Fibroblast of skin of right biceps (primary cell): ENCODE results near the gene AUNIP.
A peak's percentile ranks its signal among the peaks of the same experiment; 100 is the strongest.

Source experiments
- DNase-seq: peaks from one replicate; pipeline ENCODE4 v3.0.0-alpha.2; 2013

Gene AUNIP

DNA sequence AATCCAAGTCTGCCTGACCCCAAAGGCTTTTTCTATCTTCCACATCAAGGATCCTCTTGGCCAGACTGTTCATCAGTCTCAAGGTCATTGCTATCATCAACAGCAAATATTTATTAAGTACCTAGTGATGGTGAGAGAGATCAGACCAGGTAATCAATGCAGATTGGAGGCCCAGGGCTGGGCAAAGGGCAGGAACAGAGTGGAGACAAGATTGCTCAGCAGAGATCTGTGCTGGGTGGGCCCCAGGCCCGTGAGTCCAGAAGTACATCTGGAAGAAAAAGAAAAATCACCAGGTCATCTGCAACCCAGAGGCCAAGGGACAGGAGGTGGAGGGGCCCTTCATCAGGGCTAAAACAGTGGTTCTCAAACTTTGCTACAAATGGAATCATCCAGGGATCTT, 26.3 kb upstream of the AUNIP start:
- no peak for DNase-seq

DNA sequence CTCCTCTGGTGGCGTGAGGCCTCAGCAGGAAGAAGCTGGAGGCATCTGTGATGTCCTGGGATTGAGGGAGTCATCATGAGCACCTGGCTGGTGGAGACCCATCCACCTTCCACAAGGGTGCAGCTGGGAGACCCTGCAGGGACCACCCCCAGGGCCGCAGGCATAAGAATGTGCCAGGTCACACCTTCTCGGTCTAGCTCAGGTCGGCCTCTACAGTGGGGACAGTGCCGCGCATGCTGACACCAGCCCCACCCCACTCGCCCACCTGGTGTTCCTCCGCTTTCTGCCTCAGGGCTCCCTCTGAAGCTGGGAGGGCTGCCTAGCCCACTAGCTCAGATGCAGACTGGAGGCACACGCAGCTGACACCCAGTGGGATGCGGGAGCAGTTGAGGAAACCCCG, 22.0 kb upstream of the AUNIP start:
- DNase-seq: no peak

DNA sequence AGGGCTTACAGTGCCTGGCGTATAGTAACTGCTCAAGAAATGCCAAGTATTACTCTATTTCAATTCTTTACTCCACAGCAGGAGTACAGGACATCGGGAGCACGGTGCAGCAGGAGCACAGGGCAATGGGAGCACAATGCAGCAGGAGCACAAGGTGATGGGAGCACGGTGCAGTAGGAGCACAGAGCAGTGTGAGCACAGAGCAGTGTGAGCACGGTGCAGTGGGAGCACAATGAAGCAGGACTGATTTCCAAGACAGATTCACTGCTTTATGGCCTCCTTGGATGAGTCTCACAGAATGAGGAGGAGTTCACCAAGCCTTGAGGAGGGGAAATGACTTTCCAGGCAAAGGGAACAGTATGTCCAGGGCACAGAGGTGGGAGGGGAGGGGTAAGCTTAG, 21.3 kb upstream of the AUNIP start:
- no peak for DNase-seq

DNA sequence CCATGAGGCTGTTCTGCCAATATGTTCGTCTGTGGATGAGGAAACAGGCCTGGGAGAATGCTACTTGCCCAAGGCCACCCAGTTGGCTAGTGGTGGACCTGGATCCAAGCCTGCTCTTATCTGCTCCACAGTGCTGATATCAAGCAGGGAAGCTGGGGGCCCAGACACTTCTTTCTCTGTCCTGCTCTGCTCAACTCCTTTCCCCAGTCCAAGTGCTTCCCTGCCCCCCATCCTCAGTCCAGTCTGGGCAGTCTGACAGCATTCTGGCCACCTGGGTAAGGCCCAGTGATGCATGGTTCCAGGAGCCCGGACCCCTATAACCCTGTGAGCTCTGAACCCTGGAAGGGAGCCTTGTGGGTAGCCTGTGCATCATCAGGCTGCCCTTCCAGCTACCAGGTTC, 20.4 kb upstream of the AUNIP start:
- DNase-seq: no peak

GRCh38 chr1:25878690-25879089, 19.4 kb upstream of the AUNIP start:
- no peak for DNase-seq

- DNase-seq: no peak
Observed at GRCh38 chr1:25877155-25877554, 17.9 kb upstream of the AUNIP start.

DNA sequence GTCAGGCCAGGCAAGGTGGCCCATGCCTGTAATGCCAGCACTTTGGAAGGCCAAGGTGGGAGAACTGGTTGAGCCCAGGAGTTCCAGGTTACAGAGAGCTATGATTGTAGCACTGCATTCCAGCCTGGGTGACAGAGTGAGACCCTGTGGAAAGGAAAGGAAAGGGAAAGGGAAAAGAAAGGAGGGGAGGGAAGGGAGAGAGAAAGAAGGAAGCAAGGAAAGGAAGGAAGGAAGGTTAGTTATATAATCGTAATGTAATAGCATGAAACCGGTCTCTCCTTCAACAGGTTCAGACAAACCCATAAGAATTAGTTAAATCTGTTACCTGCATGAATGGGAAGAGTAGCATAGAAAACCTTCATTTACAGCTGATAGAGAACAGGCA, 17.4 kb upstream of the AUNIP start:
- no peak for DNase-seq

DNA sequence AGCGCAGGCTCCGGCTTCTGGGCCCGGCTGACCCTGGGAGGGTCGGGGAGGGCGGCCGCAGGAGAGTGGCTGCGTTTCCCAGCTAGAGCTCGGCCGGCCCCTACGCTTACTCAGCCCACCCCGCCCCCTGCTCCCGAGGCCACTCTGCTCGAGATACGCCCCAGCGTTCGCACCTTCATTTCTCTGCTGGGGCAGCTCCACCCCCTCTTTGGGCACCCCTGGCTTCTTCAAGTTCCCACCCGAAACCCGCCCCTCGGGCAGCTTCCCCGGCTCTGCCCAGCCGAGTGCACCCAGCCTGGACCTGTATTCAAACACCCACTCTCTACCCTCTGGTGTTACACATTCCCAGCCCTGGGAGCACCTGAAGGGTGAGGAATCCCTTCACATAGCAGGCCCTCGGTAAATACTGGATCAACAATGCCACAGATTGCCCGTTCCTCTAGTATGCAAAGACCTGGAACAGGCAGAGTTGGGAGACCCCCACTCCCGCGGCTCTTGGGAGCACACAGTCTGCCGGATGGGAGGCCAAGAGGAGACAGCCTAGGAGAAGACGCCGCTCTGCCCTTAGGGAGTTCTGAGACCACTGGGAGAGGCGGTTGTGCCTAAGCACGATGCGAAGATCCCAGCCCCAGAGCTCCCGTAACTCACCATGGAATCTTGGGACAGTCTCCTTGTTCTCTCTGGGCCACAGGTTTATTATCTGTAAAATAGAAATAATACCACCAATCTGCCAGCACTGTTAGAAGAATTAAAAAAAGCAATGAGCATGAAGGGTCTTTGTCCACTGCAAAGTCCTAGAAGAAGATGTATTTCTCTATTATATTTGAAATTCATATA, 16.8 kb upstream of the AUNIP start:
- no peak for DNase-seq

DNA sequence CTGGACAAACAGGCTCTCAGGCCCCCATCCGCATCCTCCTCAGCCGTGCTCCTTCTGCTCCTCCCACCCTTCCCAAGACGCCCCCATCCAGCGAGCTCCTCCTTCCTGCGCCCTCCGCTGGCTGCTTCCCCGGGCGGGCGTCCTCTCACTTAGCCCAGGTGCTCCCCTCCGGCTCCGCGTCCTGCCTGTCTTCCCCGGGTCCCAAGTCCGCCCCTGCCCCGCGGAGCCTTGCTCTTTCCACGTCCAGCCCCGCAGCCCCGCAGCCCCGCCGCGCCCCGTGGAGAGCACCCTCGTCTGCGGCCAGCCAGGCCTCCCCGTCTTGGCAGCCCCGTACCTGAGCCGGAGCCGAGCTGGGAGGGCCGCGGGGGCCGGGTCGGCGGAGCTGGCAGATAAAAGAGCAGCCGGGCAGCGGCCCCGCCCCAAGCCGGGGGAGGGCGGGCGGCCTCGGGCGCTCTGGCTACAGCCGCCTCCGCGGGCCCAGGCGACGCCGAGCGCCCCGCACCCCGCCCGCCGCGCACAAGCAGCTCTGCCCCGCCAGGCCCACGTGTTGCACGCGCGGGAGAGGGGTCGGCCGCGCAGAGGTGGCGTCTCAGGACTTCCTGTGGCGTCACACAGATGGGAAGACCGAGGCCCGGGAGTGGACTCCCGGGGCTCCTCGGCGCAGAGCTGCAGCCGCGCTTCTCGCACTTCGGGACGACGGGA, 16.0 kb upstream of the AUNIP start, which contains the start of gene PAQR7:
PAQR7 (minus strand) TSS at position 555 of the 702 bp plus-strand sequence. CDS start 11,869 bp downstream, outside the sequence.
- peak; percentile 87 for DNase-seq

GRCh38 chr1:25874635-25875153, 15.4 kb upstream of the AUNIP start:
- no peak for DNase-seq

GRCh38 chr1:25874209-25874608, 15.0 kb upstream of the AUNIP start:
- no peak for DNase-seq

DNA sequence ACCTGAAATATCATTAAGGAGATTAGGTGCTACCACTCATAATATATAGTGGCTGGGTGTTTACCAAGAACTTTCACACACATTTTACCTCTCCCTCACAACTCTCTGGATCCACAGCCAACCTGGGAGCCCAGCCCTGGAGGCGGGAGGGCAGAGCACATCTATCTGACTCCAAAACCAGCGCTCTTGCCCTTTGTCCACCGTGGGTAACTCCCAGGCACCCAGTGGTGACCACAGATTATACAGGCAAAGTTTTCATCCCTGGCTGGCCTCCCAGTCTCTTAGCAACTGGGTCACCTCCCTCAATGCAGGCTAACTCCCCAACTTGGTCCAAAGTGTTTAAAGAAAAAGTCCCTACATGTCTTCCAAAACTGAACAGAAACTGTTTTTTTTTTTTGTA, 13.9 kb upstream of the AUNIP start:
- no peak for DNase-seq

GRCh38 chr1:25872713-25873112, 13.5 kb upstream of the AUNIP start:
- no peak for DNase-seq

- no peak for DNase-seq
Observed at GRCh38 chr1:25871704-25872494, 12.6 kb upstream of the AUNIP start.

GRCh38 chr1:25871086-25871703, 11.9 kb upstream of the AUNIP start:
- no peak for DNase-seq

- DNase-seq: no peak
Observed at GRCh38 chr1:25870614-25871013, 11.4 kb upstream of the AUNIP start.

DNA sequence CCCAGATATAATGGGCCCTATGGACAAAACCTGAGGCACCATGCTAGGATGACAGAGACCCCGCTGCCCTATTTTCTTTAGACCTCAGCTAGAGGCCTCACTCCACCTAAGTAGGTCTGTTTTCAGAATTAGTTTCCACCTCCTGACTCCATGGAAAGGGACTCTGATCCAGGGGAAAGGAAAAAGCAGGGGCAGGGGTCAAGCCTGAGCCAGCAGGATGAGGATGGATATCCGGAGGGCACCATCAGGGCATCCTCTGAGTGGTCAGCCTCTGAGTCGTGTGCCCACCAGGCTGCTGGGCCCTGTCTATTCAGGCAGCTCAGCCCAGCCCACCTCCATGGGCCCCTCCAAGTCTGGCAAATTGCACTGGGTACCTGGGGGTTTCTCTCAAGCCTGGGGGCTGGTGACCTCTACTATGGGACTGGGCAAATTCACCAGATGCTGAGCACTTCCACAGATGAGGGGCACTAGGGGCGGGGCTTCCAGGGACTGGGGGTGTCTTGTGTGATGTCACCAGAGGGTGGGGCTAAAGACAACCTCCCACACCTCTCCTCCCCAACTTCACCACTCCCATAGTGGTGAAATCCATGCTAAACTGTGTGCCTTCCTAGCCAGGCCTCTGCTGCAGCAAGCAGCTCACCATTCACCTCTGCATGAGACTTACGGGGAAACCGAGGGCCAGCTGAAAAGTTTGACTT, 10.8 kb upstream of the AUNIP start:
- no peak for DNase-seq

GRCh38 chr1:25867210-25867991, 8.1 kb upstream of the AUNIP start:
- no peak for DNase-seq

GRCh38 chr1:25866288-25866687, 7.0 kb upstream of the AUNIP start:
- DNase-seq: no peak

DNA sequence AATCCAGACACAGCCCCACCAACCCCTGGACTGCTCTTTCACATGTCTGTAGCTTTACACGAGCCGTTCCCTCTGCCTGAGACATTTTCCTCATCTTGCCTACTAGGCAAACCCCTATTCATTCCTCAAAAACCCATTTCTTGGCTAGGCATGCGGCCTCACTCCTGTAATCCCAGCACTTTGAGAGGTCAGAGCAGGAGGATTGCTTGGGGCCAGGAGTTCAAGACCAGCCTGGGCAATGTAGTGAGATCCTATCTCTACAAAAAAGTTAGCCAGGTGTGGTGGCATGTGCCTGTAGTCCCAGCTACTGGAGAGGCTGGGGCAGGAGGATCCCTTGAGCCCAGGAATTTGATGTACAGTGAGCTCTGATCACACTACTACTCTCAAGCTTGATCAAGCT, 5.2 kb upstream of the AUNIP start:
- DNase-seq: no peak

GRCh38 chr1:25863486-25864262, 4.4 kb upstream of the AUNIP start:
- DNase-seq: no peak
